Measurements from ENCODE around the gene SAFB. TPM values are rescaled to one million over a fixed set of nuclear protein-coding genes. Genes with fewer than 3 reads are reported as not detected.

The SAFB gene
- total RNA-seq, 1 experiment from 2014 or later, result 83.0 TPM

GRCh38 chr19:5679289-5680083 lies 56.6 kb downstream of the SAFB start:
- DNase-seq (ENCODE audit: low read depth, low spot score), result no peak
- ChIA-PET CTCF (no interaction called here), POLR2A (no interaction called here)
- TSS peak; percentile 89 for BruUV-seq (replicated peaks)
- intact Hi-C loops (cut with micrococcal nuclease; ENCODE audit: unreplicated experiment) (no loop called here), in situ Hi-C loops (cut with HindIII; ENCODE audit: low pct_unique_long_range_greater_than_20kb, low sequenced_read_pairs) (no loop called here)
- no peak for ATAC-seq
- TF ChIP-seq CTCF (IDR thresholded peaks at IDR 0.05) (no peak), SIN3A (IDR thresholded peaks at IDR 0.05; ENCODE audit: borderline replicate concordance, insufficient read depth, low read depth, low read length) (no peak), POLR2AphosphoS5 (IDR thresholded peaks at IDR 0.05; ENCODE audit: low read depth, low read length) (no peak), TCF7L2 (IDR thresholded peaks at IDR 0.05; ENCODE audit: low read depth, low read length) (no peak), REST (IDR thresholded peaks at IDR 0.05; ENCODE audit: insufficient read depth in 1 of 2, low read depth in 2 of 2, low read length in 1 of 2) (no peak)
- H3K9me3 ChIP-seq (ENCODE audit: control insufficient read depth, insufficient read depth, low read depth, low read length), result no peaks in the 10 kb centered on the region
- no peaks in the 10 kb centered on the region for H3K4me1 ChIP-seq (ENCODE audit: control insufficient read depth, insufficient read depth, low read length)
- H3K27ac ChIP-seq (ENCODE audit: low read length), result peak overlapping the region; percentile 94
- H3K27me3 ChIP-seq (ENCODE audit: control insufficient read depth, insufficient read depth, low read length), result no peaks in the 10 kb centered on the region
- H3K4me3 ChIP-seq (ENCODE audit: low read depth in 2 of 2, low read length in 2 of 2), result peak overlapping the region; percentile 72 to 96
- H3K36me3 ChIP-seq (ENCODE audit: control insufficient read depth, insufficient read depth, low read length), result peaks cover 5% of the 10 kb centered on the region; the same call in 1 of the 2 replicates

- TF ChIP-seq TCF7L2 (IDR thresholded peaks at IDR 0.05; ENCODE audit: low read depth, low read length), result no peak
- TF ChIP-seq POLR2AphosphoS5 (IDR thresholded peaks at IDR 0.05; ENCODE audit: low read depth, low read length), result no peak
- no peak for TF ChIP-seq REST (IDR thresholded peaks at IDR 0.05; ENCODE audit: insufficient read depth in 1 of 2, low read depth in 2 of 2, low read length in 1 of 2)
- no peak for TF ChIP-seq SIN3A (IDR thresholded peaks at IDR 0.05; ENCODE audit: borderline replicate concordance, insufficient read depth, low read depth, low read length)
- TF ChIP-seq CTCF (IDR thresholded peaks at IDR 0.05), result no peak
- DNase-seq (ENCODE audit: low read depth, low spot score) (no peak), ATAC-seq (peak; percentile 8; the same call in 1 of the 2 replicates)
- ChIA-PET CTCF (no interaction called here), POLR2A (no interaction called here)
- Histone ChIP-seq H3K27ac (ENCODE audit: low read length) (peak overlapping the region; percentile 94), H3K4me1 (ENCODE audit: control insufficient read depth, insufficient read depth, low read length) (no peaks in the 10 kb centered on the region), H3K27me3 (ENCODE audit: control insufficient read depth, insufficient read depth, low read length) (no peaks in the 10 kb centered on the region), H3K4me3 (ENCODE audit: low read depth in 2 of 2, low read length in 2 of 2) (peak overlapping the region; percentile 72 to 96), H3K36me3 (ENCODE audit: control insufficient read depth, insufficient read depth, low read length) (peaks cover 5% of the 10 kb centered on the region; the same call in 1 of the 2 replicates), H3K9me3 (ENCODE audit: control insufficient read depth, insufficient read depth, low read depth, low read length) (no peaks in the 10 kb centered on the region)
- in situ Hi-C loops (cut with HindIII; ENCODE audit: low pct_unique_long_range_greater_than_20kb, low sequenced_read_pairs) (no loop called here), intact Hi-C loops (cut with micrococcal nuclease; ENCODE audit: unreplicated experiment) (no loop called here)
- no TSS peak for BruUV-seq (replicated peaks)
These were observed 57.2 kb downstream of the SAFB start for GRCh38 chr19:5680084-5680436.

All from Panc1 (cell line).